ENCODE data around the gene KCNAB1.

GRCh38 chr3:156465194-156465593 is 344.8 kb downstream of the KCNAB1 start:
- TF ChIP-seq CBX3 (IDR thresholded peaks at IDR 0.05; ENCODE audit: low read depth) (no peak), CTCF (IDR thresholded peaks at IDR 0.05 in 2 of 3, conservative IDR thresholded peaks at IDR 0.05 in 1 of 3; ENCODE audit: borderline replicate concordance in 1 of 3, insufficient read depth in 1 of 3, low read depth in 2 of 3, low read length in 2 of 3) (no peak), SIN3A (IDR thresholded peaks at IDR 0.05; ENCODE audit: low read depth) (no peak), POLR2A (IDR thresholded peaks at IDR 0.05; ENCODE audit: borderline replicate concordance, extremely low read depth, insufficient read depth, insufficient read length) (no peak), RAD21 (IDR thresholded peaks at IDR 0.05; ENCODE audit: low read depth) (no peak)

Measured in HCT116 (cell line).